Keratinocyte (primary cell): ENCODE measurements around the gene CCDC40.

Experiments used
- EZH2 ChIP-seq: IDR thresholded peaks from one replicate; pipeline ENCODE4 v1.6.1; 2012; ENCODE audit warnings: inconsistent platforms, mild to moderate bottlenecking, low read length, moderate library complexity
- TF ChIP-seq, protein P1 (sequence below), 3 experiments: IDR thresholded peaks in 1 of 3; conservative IDR thresholded peaks in 1 of 3; optimal IDR thresholded peaks in 1 of 3; 2 replicates in 2 of 3; 3 replicates in 1 of 3; pipeline versions ENCODE3 to v1.5.1; 2011; ENCODE audit warnings: low read length in 3 of 3, mild to moderate bottlenecking in 3 of 3, moderate library complexity in 2 of 3, control low read depth in 1 of 3, inconsistent platforms in 1 of 3; ENCODE audit not compliant: insufficient read depth in 2 of 3; ENCODE audit errors: extremely low read depth in 1 of 3

DNA sequence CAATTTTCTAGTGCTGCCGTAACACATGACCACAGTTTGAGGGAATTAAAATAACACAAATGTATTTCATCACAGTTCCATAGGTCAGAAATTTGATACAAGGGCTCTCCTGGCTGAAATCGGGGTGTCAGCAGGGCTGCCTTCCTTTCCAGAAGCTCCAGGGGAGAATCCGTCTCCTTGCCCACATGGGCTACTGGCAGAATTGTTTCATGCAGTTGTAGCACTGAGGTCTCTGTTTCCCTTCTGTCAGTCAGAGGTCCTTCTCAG, 89.9 kb downstream of the CCDC40 start:
- TF ChIP-seq, protein P1, sequence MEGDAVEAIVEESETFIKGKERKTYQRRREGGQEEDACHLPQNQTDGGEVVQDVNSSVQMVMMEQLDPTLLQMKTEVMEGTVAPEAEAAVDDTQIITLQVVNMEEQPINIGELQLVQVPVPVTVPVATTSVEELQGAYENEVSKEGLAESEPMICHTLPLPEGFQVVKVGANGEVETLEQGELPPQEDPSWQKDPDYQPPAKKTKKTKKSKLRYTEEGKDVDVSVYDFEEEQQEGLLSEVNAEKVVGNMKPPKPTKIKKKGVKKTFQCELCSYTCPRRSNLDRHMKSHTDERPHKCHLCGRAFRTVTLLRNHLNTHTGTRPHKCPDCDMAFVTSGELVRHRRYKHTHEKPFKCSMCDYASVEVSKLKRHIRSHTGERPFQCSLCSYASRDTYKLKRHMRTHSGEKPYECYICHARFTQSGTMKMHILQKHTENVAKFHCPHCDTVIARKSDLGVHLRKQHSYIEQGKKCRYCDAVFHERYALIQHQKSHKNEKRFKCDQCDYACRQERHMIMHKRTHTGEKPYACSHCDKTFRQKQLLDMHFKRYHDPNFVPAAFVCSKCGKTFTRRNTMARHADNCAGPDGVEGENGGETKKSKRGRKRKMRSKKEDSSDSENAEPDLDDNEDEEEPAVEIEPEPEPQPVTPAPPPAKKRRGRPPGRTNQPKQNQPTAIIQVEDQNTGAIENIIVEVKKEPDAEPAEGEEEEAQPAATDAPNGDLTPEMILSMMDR (optimal IDR thresholded peaks at IDR 0.05 in 1 of 3, IDR thresholded peaks at IDR 0.05 in 1 of 3, conservative IDR thresholded peaks at IDR 0.05 in 1 of 3; ENCODE audit: extremely low read depth in 1 of 3, insufficient read depth in 2 of 3, low read length in 3 of 3), result no peak
- TF ChIP-seq EZH2, result no peak
